Hematopoietic multipotent progenitor cell treated with erythropoietin and hydrocortisone succinate and interleukin-3 and kit ligand, for 6 days (in vitro differentiated cells): ENCODE data around the gene POLD1.

ENCODE experiments used
- DNase-seq: peaks from one replicate; pipeline ENCODE4 v3.0.0-alpha.2; 2015

Gene POLD1

GRCh38 chr19:50444059-50444458, 59.9 kb downstream of the POLD1 start:
- no peak for DNase-seq

- no peak for DNase-seq
These were observed 62.9 kb downstream of the POLD1 start for GRCh38 chr19:50447053-50447452.

- no peak for DNase-seq
These were observed 63.6 kb downstream of the POLD1 start for GRCh38 chr19:50447750-50448149.

- DNase-seq, result no peak
These were observed 65.2 kb downstream of the POLD1 start for GRCh38 chr19:50449236-50449899.

- DNase-seq, result no peak
These were observed 66.4 kb downstream of the POLD1 start for GRCh38 chr19:50450369-50451222.

GRCh38 chr19:50451223-50451534, 67.0 kb downstream of the POLD1 start:
- no peak for DNase-seq

- DNase-seq, result no peak
These were observed 69.1 kb downstream of the POLD1 start for GRCh38 chr19:50453243-50453642.

GRCh38 chr19:50455992-50456391, 71.8 kb downstream of the POLD1 start:
- DNase-seq, result no peak

- no peak for DNase-seq
These were observed 73.2 kb downstream of the POLD1 start for GRCh38 chr19:50457300-50457699.

- no peak for DNase-seq
These were observed 74.4 kb downstream of the POLD1 start for GRCh38 chr19:50458396-50459066.

GRCh38 chr19:50459067-50459456, 74.9 kb downstream of the POLD1 start:
- DNase-seq, result no peak

GRCh38 chr19:50459638-50460037, 75.5 kb downstream of the POLD1 start:
- DNase-seq, result no peak

- no peak for DNase-seq
These were observed 76.1 kb downstream of the POLD1 start for GRCh38 chr19:50460161-50460765.

- peak; percentile 85 for DNase-seq
These were observed 77.1 kb downstream of the POLD1 start for GRCh38 chr19:50461066-50461875.

GRCh38 chr19:50462970-50463369, 78.8 kb downstream of the POLD1 start:
- DNase-seq, result no peak

GRCh38 chr19:50464348-50464747, 80.2 kb downstream of the POLD1 start:
- no peak for DNase-seq

- no peak for DNase-seq
These were observed 80.9 kb downstream of the POLD1 start for GRCh38 chr19:50465000-50465399.

GRCh38 chr19:50465986-50466705, 82.0 kb downstream of the POLD1 start:
- DNase-seq, result peak; percentile 88

- DNase-seq, result no peak
These were observed 82.5 kb downstream of the POLD1 start for GRCh38 chr19:50466706-50467039.

GRCh38 chr19:50467566-50467965, 83.4 kb downstream of the POLD1 start:
- DNase-seq, result no peak
